ENCODE results near the gene GMIP. TPM values are rescaled to one million over a fixed set of nuclear protein-coding genes. Genes with fewer than 3 reads are reported as not detected.
"Not testable (repeated sequence)": the region's sequence is repeated elsewhere in the genome, so short reads cannot be mapped to it uniquely, and the experiment has no call there.

Gene GMIP
- total RNA-seq, 2 experiments from 2014 or later: 89.6 to 97.0 TPM

GRCh38 chr19:19672816-19673215 lies 29.4 kb upstream of the GMIP start:
- Histone ChIP-seq H3K4me1 (ENCODE audit: insufficient read depth, low read length) (peaks cover 54% of the 10 kb centered on the region), H3K9me3 (ENCODE audit: control insufficient read depth in 1 of 2, insufficient read depth in 1 of 2, low read length in 2 of 2) (peaks cover 55 to 64% of the 10 kb centered on the region in 2 experiments), H3K36me3 (ENCODE audit: insufficient read depth, low read length) (peaks cover 64% of the 10 kb centered on the region), H3K27me3 (ENCODE audit: control insufficient read depth in 1 of 2, insufficient read depth in 2 of 2, low read length in 2 of 2) (no peaks in the 10 kb centered on the region), H3K27ac (ENCODE audit: low read depth in 1 of 2, low read length in 2 of 2) (no peak overlapping the region), H3K4me3 (ENCODE audit: low read length) (no peak overlapping the region)
- Mint-ChIP-seq H3K36me3 (ENCODE audit: low read depth) (peaks cover 95% of the 10 kb centered on the region), H3K9me3 (peaks cover 9% of the 10 kb centered on the region), H3K27ac (no peak overlapping the region), H3K4me3 (peak overlapping the region; percentile 45), H3K4me1 (ENCODE audit: low read depth) (peaks cover 38% of the 10 kb centered on the region), H3K27me3 (no peaks in the 10 kb centered on the region)
- CTCF ChIA-PET: no interaction called here
- DNase-seq (no peak), ATAC-seq (ENCODE audit: poor library complexity) (no peak)
- TF ChIP-seq, protein P1, sequence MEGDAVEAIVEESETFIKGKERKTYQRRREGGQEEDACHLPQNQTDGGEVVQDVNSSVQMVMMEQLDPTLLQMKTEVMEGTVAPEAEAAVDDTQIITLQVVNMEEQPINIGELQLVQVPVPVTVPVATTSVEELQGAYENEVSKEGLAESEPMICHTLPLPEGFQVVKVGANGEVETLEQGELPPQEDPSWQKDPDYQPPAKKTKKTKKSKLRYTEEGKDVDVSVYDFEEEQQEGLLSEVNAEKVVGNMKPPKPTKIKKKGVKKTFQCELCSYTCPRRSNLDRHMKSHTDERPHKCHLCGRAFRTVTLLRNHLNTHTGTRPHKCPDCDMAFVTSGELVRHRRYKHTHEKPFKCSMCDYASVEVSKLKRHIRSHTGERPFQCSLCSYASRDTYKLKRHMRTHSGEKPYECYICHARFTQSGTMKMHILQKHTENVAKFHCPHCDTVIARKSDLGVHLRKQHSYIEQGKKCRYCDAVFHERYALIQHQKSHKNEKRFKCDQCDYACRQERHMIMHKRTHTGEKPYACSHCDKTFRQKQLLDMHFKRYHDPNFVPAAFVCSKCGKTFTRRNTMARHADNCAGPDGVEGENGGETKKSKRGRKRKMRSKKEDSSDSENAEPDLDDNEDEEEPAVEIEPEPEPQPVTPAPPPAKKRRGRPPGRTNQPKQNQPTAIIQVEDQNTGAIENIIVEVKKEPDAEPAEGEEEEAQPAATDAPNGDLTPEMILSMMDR (IDR thresholded peaks at IDR 0.05): no peak
- intact Hi-C loops (cut with DNase I, micrococcal nuclease): loop anchor here in 1 of 2 experiments (5.0 to 10.0 kb wide), 2 partner anchors 144 to 222 kb away; no protein-coding TSS in a partner anchor
- POLR2A ChIA-PET: interaction anchor here (0.6 to 2.0 kb wide), 6 partner anchors 9 to 193 kb away, joined by 3 to 6 read pairs (median 6); partner anchors contain the start of genes ATP13A1, ZNF14 and ZNF253

DNA sequence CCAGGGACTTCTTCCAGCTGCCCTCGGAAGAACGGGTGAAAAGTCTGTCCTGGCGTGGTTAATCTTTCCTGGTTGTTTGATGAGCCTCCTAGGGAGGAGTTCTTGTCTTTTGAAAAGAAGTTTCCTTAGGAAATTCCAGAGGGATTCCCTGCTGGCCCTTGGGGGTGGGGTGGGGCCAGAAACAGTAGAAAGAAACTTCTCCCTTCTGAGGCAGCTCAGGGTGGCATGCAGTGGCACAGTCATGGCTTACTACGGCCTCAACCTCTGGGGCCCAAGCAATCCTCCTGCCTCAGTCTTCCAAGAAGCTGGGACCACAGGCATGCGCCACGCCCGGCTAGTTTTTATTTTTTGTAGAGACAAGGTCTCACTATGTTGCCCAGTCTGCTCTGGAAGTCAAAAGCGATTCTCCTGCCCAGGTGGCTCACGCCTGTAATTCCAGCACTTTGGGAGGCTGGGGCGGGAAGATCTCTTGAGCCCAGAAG lies 26.7 kb upstream of the GMIP start:
- intact Hi-C loops (cut with DNase I, micrococcal nuclease): loop anchor here in 1 of 2 experiments (5.0 to 10.0 kb wide), 2 partner anchors 147 to 225 kb away; no protein-coding TSS in a partner anchor
- peak overlapping the region; percentile 96 for H3K4me3 Mint-ChIP-seq
- Histone ChIP-seq H3K9me3 (ENCODE audit: control insufficient read depth in 1 of 2, insufficient read depth in 1 of 2, low read length in 2 of 2) (peaks cover 28 to 70% of the 10 kb centered on the region in 2 experiments), H3K27me3 (ENCODE audit: control insufficient read depth in 1 of 2, insufficient read depth in 2 of 2, low read length in 2 of 2) (no peaks in the 10 kb centered on the region), H3K4me3 (ENCODE audit: low read length) (peak overlapping the region; percentile 99), H3K36me3 (ENCODE audit: insufficient read depth, low read length) (peaks cover 37% of the 10 kb centered on the region), H3K27ac (ENCODE audit: low read depth in 1 of 2, low read length in 2 of 2) (peak overlapping the region; percentile 29 to 59), H3K4me1 (ENCODE audit: insufficient read depth, low read length) (peaks cover 66% of the 10 kb centered on the region)
- ChIA-PET POLR2A (interaction anchor here (0.5 to 4.5 kb wide), 19 partner anchors 15 to 1659 kb away, joined by 3 to 112 read pairs (median 17); partner anchors contain the start of genes GMIP, ZNF14, ZNF253 and ZNF506), CTCF (no interaction called here)
- DNase-seq: no peak
- no peak for ATAC-seq (ENCODE audit: poor library complexity)
- TF ChIP-seq, protein P1 (IDR thresholded peaks at IDR 0.05): no peak
- H3K9me3 Mint-ChIP-seq: peaks cover 2% of the 10 kb centered on the region
- no peaks in the 10 kb centered on the region for H3K27me3 Mint-ChIP-seq
- peaks cover 69% of the 10 kb centered on the region for H3K36me3 Mint-ChIP-seq (ENCODE audit: low read depth)
- peak overlapping the region; percentile 95 for H3K27ac Mint-ChIP-seq
- peaks cover 45% of the 10 kb centered on the region for H3K4me1 Mint-ChIP-seq (ENCODE audit: low read depth)

DNA sequence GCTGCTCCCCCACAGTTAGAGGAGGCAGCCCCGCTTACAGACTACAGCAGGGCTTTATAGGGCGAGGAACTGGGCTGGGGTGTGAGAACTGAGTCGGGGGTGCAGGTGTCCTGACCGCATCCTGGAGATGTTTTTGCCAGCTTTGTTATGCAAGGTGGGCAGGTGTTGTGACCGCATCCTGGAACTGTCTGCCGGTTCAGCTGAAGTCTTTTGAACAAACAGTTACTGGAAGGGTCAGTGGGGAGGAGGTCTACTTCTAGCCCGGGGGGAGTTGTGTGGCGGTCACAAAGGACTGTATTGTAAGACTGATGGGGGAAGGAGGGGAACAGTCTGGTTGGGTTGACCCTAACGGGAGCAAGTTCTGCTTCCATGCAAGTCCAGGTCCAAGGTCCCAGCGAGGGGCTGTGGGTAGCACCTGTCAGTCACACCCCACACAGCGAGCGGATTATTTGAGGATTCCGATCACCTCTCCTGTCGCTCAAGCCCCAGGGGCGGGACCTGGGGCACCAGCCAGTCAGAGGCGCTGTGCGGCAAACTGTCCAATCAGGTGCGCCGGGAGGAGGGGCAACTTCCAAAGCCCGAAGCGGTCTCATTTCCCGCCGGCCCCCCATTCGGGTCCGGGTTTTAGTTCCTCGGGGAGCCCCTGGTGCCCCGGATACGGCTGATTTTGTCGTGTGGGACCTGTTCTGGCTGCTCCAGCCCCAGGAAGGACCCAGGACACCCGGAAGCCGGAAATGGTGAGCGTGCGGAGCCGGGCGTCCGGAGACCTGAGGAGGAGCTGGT lies 25.0 kb upstream of the GMIP start, which contains the start of gene ZNF101:
Gene ZNF101, plus strand, starts transcription at position 610 of the 783 bp plus-strand sequence. Its CDS starts 125 bp downstream, at position 735.
- H3K4me3 Mint-ChIP-seq: peak within 1 kb of the TSS; percentile 96
- intact Hi-C loops (cut with DNase I, micrococcal nuclease): loop anchor here (1.0 to 5.0 kb wide), 6 partner anchors 64 to 289 kb away; partner anchors contain the start of genes ZNF14 (in 2 of the 2), ZNF253 (in 1 of the 2) and ZNF506 (in 1 of the 2)

DNA sequence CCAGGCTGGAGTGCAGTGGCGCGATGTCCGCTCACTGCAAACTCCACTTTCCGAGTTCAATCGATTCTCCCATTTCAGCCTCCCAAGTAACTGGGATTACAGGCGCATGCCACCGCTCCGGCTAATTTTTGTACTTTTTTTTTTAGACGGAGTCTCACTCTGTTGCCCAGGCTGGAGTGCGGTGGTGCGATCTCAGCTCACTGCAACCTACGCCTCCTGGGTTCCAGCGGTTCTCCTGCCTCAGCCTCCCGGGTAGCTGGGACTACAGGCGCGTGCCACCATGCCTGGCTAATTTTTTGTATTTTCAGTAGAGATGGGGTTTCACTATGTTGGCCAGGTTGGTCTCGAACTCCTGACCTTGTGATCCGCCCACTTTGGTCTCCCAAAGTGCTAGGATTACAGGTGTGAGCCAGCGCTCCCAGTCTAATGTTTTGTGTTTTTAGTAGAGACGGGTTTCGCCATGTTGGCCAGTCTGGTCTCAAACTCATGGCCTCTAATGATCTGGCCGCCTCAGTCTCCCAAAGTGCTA lies 22.0 kb upstream of the GMIP start:
- H3K27ac ChIP-seq (ENCODE audit: low read depth in 1 of 2, low read length in 2 of 2); H3K4me3 ChIP-seq (ENCODE audit: low read length); H3K27me3 Mint-ChIP-seq; DNase-seq; CTCF ChIA-PET; H3K36me3 ChIP-seq (ENCODE audit: insufficient read depth, low read length); H3K27me3 ChIP-seq (ENCODE audit: control insufficient read depth in 1 of 2, insufficient read depth in 2 of 2, low read length in 2 of 2); H3K27ac Mint-ChIP-seq; ATAC-seq (ENCODE audit: poor library complexity); H3K9me3 Mint-ChIP-seq: not testable (repeated sequence)
- H3K36me3 Mint-ChIP-seq (ENCODE audit: low read depth): peaks cover 55% of the 10 kb centered on the region
- intact Hi-C loops (cut with DNase I, micrococcal nuclease): loop anchor here (5.0 kb wide), 2 partner anchors 202 to 292 kb away; partner anchors contain the start of gene ZNF253 (in 1 of the 2)
- POLR2A ChIA-PET: interaction anchor here (0.6 to 4.3 kb wide), 4 partner anchors 66 to 1455 kb away, joined by 3 to 45 read pairs (median 5); partner anchors contain the start of genes ZNF14 and ZNF506
- peak overlapping the region; percentile 30 for H3K4me3 Mint-ChIP-seq
- H3K9me3 ChIP-seq (ENCODE audit: control insufficient read depth in 1 of 2, insufficient read depth in 1 of 2, low read length in 2 of 2): peaks cover 0 to 36% of the 10 kb centered on the region in 2 experiments
- H3K4me1 Mint-ChIP-seq (ENCODE audit: low read depth): peaks cover 60% of the 10 kb centered on the region
- H3K4me1 ChIP-seq (ENCODE audit: insufficient read depth, low read length): peaks cover 77% of the 10 kb centered on the region

More for the DNA sequence above, 25.0 kb upstream of the GMIP start, which contains the start of gene ZNF101:
- Histone ChIP-seq H3K4me3 (ENCODE audit: low read length) (peak within 1 kb of the TSS; percentile 99), H3K4me1 (ENCODE audit: insufficient read depth, low read length) (peaks cover 72% of the 10 kb centered on the region), H3K36me3 (ENCODE audit: insufficient read depth, low read length) (peaks cover 21% of the 10 kb centered on the region), H3K27me3 (ENCODE audit: control insufficient read depth in 1 of 2, insufficient read depth in 2 of 2, low read length in 2 of 2) (no peaks in the 10 kb centered on the region), H3K27ac (ENCODE audit: low read depth in 1 of 2, low read length in 2 of 2) (peak within 1 kb of the TSS; percentile 94 to 96), H3K9me3 (ENCODE audit: control insufficient read depth in 1 of 2, insufficient read depth in 1 of 2, low read length in 2 of 2) (peaks cover 15 to 62% of the 10 kb centered on the region in 2 experiments)
- ATAC-seq (ENCODE audit: poor library complexity) (peak; percentile 71), DNase-seq (peak; percentile 86 to 97 (median 94))
- Mint-ChIP-seq H3K27ac (peak within 1 kb of the TSS; percentile 95), H3K36me3 (ENCODE audit: low read depth) (peaks cover 62% of the 10 kb centered on the region), H3K9me3 (peaks cover 2% of the 10 kb centered on the region), H3K27me3 (no peaks in the 10 kb centered on the region), H3K4me1 (ENCODE audit: low read depth) (peaks cover 49% of the 10 kb centered on the region)
- CTCF ChIA-PET: interaction anchor here (0.9 to 1.4 kb wide), 3 partner anchors 25 to 136 kb away, joined by 3 to 4 read pairs (median 4); partner anchors contain the start of genes GMIP and ZNF14
- POLR2A ChIA-PET: interaction anchor here (0.6 to 4.5 kb wide), 71 partner anchors 8 to 1901 kb away, joined by 3 to 112 read pairs (median 6); partner anchors contain the start of genes GATAD2A, GMIP, JUND and LPAR2
- TF ChIP-seq, protein P1 (IDR thresholded peaks at IDR 0.05): no peak
